GM12864 (cell line): ENCODE measurements around the gene PCGF6.

Source experiments
- DNase-seq: peaks from one replicate; pipeline ENCODE4 v3.0.0-alpha.2; 2011; ENCODE audit warnings: low read depth
- H3K4me3 ChIP-seq: 2 replicates; pipeline ENCODE4 v1.5.1; 2011; ENCODE audit warnings: mild to moderate bottlenecking, low read depth, low read length, control low read depth
- TF ChIP-seq, protein P1 (sequence below): IDR thresholded peaks from 2 replicates; pipeline ENCODE4 v1.5.1; 2011; ENCODE audit warnings: low read depth, mild to moderate bottlenecking, moderate library complexity, low read length, control low read depth, inconsistent platforms; ENCODE audit errors: missing control alignments

PCGF6 gene

GRCh38 chr10:103350517-103351260 lies at the start of gene PCGF6:
TSS of gene PCGF6 (minus strand) at chr10:103351140. CDS start at chr10:103351066, 74 bp downstream.
- peak within 1 kb of the TSS; percentile 92 for H3K4me3 ChIP-seq
- DNase-seq = no peak
- TF ChIP-seq, protein P1, sequence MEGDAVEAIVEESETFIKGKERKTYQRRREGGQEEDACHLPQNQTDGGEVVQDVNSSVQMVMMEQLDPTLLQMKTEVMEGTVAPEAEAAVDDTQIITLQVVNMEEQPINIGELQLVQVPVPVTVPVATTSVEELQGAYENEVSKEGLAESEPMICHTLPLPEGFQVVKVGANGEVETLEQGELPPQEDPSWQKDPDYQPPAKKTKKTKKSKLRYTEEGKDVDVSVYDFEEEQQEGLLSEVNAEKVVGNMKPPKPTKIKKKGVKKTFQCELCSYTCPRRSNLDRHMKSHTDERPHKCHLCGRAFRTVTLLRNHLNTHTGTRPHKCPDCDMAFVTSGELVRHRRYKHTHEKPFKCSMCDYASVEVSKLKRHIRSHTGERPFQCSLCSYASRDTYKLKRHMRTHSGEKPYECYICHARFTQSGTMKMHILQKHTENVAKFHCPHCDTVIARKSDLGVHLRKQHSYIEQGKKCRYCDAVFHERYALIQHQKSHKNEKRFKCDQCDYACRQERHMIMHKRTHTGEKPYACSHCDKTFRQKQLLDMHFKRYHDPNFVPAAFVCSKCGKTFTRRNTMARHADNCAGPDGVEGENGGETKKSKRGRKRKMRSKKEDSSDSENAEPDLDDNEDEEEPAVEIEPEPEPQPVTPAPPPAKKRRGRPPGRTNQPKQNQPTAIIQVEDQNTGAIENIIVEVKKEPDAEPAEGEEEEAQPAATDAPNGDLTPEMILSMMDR = peak; percentile 21

DNA sequence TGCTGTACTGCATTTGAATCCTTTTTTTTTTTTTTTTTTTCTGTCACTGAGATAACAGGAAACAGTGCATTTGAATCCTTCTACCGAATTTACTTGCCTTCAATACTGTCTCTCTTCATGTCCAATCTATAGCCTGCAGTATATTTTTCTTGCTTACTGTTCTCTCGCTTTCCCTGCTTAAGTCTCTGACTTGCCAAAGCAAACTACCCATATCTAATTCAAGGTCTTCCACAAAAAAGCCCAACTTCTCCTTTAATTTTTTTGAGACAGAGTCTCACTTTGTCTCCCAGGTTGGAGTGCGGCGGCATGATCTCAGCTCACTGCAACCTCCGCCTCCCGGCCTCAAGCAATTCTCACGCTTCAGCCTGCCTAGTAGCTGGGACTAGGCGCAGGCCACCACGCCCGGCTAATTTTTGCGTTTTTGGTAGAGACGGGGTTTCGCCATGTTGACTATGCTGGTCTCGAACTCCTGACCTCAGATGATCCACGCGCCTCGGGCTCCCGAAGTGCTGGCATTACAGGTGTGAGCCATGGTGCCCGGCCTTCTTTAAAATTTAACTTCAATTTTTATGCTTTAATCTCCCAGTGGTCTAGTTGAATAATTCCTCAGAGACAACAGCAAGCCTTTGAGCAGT lies 46.4 kb upstream of the PCGF6 start:
- peak overlapping the region; percentile 82 for H3K4me3 ChIP-seq
- TF ChIP-seq, protein P1 = no peak
- DNase-seq = no peak

GRCh38 chr10:103396789-103397087 lies 45.8 kb upstream of the PCGF6 start:
- DNase-seq = no peak
- H3K4me3 ChIP-seq = peak overlapping the region; percentile 82
- TF ChIP-seq, protein P1 = no peak

DNA sequence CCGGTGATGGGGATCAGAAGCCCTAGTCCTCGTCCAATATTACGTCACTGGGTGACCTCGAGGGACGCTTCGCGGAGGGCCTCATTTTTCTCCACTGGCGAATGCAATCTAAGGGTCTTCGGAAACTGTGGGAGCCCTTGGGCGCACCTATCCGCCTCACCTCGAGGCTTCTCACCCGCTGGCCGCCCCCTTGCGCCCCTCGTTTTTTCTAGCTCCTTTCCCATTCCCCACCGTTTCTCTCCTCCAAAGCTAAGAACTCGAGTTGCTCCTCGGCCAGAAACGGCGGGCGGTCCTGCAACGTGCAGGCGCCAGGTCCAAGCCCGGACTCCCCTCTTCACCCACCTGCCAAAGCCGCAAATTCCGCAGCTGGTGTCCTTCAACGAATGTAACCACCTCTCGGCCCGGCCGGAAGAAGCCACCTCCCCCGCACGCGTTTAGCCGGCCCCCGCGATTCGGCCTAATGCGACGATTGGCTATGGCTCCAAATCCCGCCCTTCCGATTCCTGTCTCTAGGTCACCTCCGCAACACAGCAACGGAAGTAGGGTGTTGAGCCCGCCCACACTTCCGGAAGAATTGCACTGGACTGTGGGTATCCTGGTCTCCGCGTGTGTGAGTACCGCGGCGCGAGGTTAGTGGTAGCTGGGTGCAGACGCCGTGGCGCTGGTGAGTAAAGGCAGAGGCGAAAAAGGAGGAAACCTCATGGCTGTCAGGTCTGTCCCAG lies 45.3 kb upstream of the PCGF6 start, which contains the start of the genes ATP5MK and PDCD11:
TSS of gene ATP5MK (minus strand) at position 409 of the 722 bp plus-strand sequence. CDS start 4,018 bp downstream, outside the sequence.
TSS of gene PDCD11 (plus strand) at position 560 of the 722 bp plus-strand sequence. CDS start 1,801 bp downstream, outside the sequence.
- TF ChIP-seq, protein P1 = peak; percentile 34
- DNase-seq = peak; percentile 98
- H3K4me3 ChIP-seq = peak within 1 kb of the TSS; percentile 82

- peak overlapping the region; percentile 82 for H3K4me3 ChIP-seq
- DNase-seq = no peak
- TF ChIP-seq, protein P1 = no peak
Measured at GRCh38 chr10:103395754-103396066, 44.8 kb upstream of the PCGF6 start.

GRCh38 chr10:103394180-103394579 lies 43.2 kb upstream of the PCGF6 start:
- TF ChIP-seq, protein P1 = no peak
- no peak overlapping the region for H3K4me3 ChIP-seq
- DNase-seq = no peak
